ENCODE results near the gene GPC3.

DNA sequence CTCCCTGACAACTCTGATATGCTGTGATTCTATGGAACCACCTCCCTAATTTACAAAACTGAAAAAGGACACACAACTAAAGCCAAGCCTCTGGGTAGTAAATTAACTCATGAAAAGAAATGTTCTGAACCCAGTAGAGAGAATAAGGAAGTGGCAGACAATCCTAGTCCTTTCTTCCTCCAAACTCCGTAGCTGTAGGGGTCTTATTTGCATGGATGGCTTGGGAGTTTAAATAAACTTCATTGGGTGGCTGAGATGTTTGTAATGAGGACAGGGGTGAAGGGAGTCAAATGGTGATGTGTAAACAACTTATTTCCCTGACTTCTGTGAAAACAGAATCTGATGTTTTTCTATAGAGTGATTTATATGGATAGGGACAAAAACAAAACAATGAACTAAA lies 59.3 kb downstream of the GPC3 start:
- TF ChIP-seq, protein P1, sequence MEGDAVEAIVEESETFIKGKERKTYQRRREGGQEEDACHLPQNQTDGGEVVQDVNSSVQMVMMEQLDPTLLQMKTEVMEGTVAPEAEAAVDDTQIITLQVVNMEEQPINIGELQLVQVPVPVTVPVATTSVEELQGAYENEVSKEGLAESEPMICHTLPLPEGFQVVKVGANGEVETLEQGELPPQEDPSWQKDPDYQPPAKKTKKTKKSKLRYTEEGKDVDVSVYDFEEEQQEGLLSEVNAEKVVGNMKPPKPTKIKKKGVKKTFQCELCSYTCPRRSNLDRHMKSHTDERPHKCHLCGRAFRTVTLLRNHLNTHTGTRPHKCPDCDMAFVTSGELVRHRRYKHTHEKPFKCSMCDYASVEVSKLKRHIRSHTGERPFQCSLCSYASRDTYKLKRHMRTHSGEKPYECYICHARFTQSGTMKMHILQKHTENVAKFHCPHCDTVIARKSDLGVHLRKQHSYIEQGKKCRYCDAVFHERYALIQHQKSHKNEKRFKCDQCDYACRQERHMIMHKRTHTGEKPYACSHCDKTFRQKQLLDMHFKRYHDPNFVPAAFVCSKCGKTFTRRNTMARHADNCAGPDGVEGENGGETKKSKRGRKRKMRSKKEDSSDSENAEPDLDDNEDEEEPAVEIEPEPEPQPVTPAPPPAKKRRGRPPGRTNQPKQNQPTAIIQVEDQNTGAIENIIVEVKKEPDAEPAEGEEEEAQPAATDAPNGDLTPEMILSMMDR (IDR thresholded peaks at IDR 0.05; ENCODE audit: low read length), result no peak
- TF ChIP-seq EZH2 (IDR thresholded peaks at IDR 0.05; ENCODE audit: borderline replicate concordance, low read length), result no peak
